HG02678 (cell line): ENCODE results near the gene PLOD3.
"Not testable (repeated sequence)": the region's sequence is repeated elsewhere in the genome, so short reads cannot be mapped to it uniquely, and the experiment has no call there.

Experiments
- ATAC-seq: cut with Tn5 transposase; IDR thresholded peaks from one replicate; pipeline ENCODE4 v1.9.1; 2021; ENCODE audit warnings: mild to moderate bottlenecking, moderate library complexity; ENCODE audit not compliant: unreplicated experiment

PLOD3 gene

GRCh38 chr7:101217388-101218235 is at the start of gene PLOD3, which contains the start of gene ZNHIT1:
PLOD3 (minus strand) TSS chr7:101217581; CDS start chr7:101217274, 307 bp downstream.
ZNHIT1 (plus strand) TSS chr7:101218165; CDS start chr7:101218196, 31 bp downstream.
- peak; percentile 73 for ATAC-seq

- no peak for ATAC-seq
Measured at GRCh38 chr7:101265622-101266516, 48.5 kb upstream of the PLOD3 start.

GRCh38 chr7:101264102-101264706 is 46.8 kb upstream of the PLOD3 start:
- ATAC-seq, result not testable (repeated sequence)

GRCh38 chr7:101258243-101258731 is 40.9 kb upstream of the PLOD3 start:
- no peak for ATAC-seq

- ATAC-seq, result no peak
Measured at GRCh38 chr7:101255796-101256195, 38.4 kb upstream of the PLOD3 start.

- not testable (repeated sequence) for ATAC-seq
Measured at GRCh38 chr7:101253199-101253598, 35.8 kb upstream of the PLOD3 start.

GRCh38 chr7:101251871-101252659 is 34.7 kb upstream of the PLOD3 start:
- peak; percentile 99 for ATAC-seq

GRCh38 chr7:101250324-101250723 is 32.9 kb upstream of the PLOD3 start:
- ATAC-seq, result no peak

- no peak for ATAC-seq
Measured at GRCh38 chr7:101248276-101248675, 30.9 kb upstream of the PLOD3 start.

- no peak for ATAC-seq
Measured at GRCh38 chr7:101245147-101245668, 27.8 kb upstream of the PLOD3 start.

GRCh38 chr7:101244375-101245146 is 27.2 kb upstream of the PLOD3 start, which contains the start of gene FIS1:
FIS1 (minus strand) TSS chr7:101245081; CDS start chr7:101245004, 77 bp downstream.
- peak; percentile 93 for ATAC-seq

GRCh38 chr7:101243646-101244374 is 26.4 kb upstream of the PLOD3 start:
- no peak for ATAC-seq

- no peak for ATAC-seq
Measured at GRCh38 chr7:101241443-101242349, 24.3 kb upstream of the PLOD3 start.

- no peak for ATAC-seq
Measured at GRCh38 chr7:101241015-101241363, 23.6 kb upstream of the PLOD3 start.

GRCh38 chr7:101240226-101241014 is 23.0 kb upstream of the PLOD3 start:
- ATAC-seq, result no peak

GRCh38 chr7:101239951-101240220 is 22.5 kb upstream of the PLOD3 start:
- ATAC-seq, result no peak
